K562 (cell line): ENCODE data around the gene LRRC4C. TPM values are rescaled to one million over a fixed set of nuclear protein-coding genes. Genes with fewer than 3 reads are reported as not detected.

ENCODE experiments used
- ATAC-seq: fragments of 200-7000 bp; cut with Tn5 transposase; 3 replicates; pipeline ENCODE4 v1.9.1; 2020; ENCODE audit warnings: moderate library complexity
- BruUV-seq: library from RNA; stranded (reverse); fragments of 400-500 nt; replicated peaks from 2 replicates; lab custom pipeline; 2021; lab: Mats Ljungman, UMichigan
- CTCF ChIA-PET: fragments of 300-600 bp; formaldehyde crosslinking; extraction: SDS; loops from one replicate; lab custom pipeline; 2021; ENCODE audit warnings: low intra/inter-chr PET ratio; lab: Yijun Ruan, JAX
- POLR2A ChIA-PET: fragments of 300-600, 350-650 bp; sonication (Branson Sonifier 250); formaldehyde crosslinking; extraction: SDS; loops from one replicate; lab custom pipeline; 2021; ENCODE audit warnings: antibody characterized with exemption, inconsistent platforms; lab: Yijun Ruan, JAX
- DNase-seq, 4 experiments: peaks; one replicate each; pipeline versions ENCODE4 v3.0.0 to v3.0.0-alpha.2; 2011 to 2018; ENCODE audit warnings: low spot score in 3 of 4, mixed read lengths in 3 of 4; ENCODE audit errors: extremely low read depth in 1 of 4
- FAIRE-seq: peaks from 2 replicates; lab custom pipeline; 2011; peaks lifted over from hg19 to GRCh38; lab: Jason Lieb, UNC
- H2AFZ ChIP-seq: 2 replicates; pipeline ENCODE4 v1.6.0; 2011; ENCODE audit warnings: low read depth, low read length, control low read depth, inconsistent platforms
- H3K27ac ChIP-seq: fragments of 200-600 bp; 3 replicates; pipeline ENCODE4 v1.8.0; 2011; ENCODE audit warnings: low read depth, mild to moderate bottlenecking, control low read depth, inconsistent platforms, low read length, moderate library complexity, mixed read lengths; ENCODE audit errors: extremely low read depth
- H3K27me3 ChIP-seq, 2 experiments: fragments of 300-600 bp in 1 of 2; 2 replicates in 1 of 2; 3 replicates in 1 of 2; pipeline versions ENCODE4 v1.6.0 to v1.8.0; 2011; ENCODE audit warnings: inconsistent platforms in 2 of 2, low read length in 2 of 2, mild to moderate bottlenecking in 1 of 2, mixed read lengths in 1 of 2, moderate library complexity in 1 of 2; ENCODE audit not compliant: control insufficient read depth in 2 of 2, insufficient read depth in 2 of 2
- H3K36me3 ChIP-seq: fragments of 300-600 bp; 3 replicates; pipeline ENCODE4 v1.8.0; 2011; ENCODE audit warnings: mild to moderate bottlenecking, low read length, inconsistent platforms; ENCODE audit not compliant: control insufficient read depth, insufficient read depth
- H3K4me1 ChIP-seq, 2 experiments: fragments of 200-600 bp in 1 of 2; replicated peaks in 1 of 2; 2 replicates in 1 of 2; 3 replicates in 1 of 2; pipeline versions ENCODE4 v1.5.1 to v1.8.0; 2011; ENCODE audit warnings: inconsistent platforms in 2 of 2, low read length in 2 of 2, mild to moderate bottlenecking in 1 of 2, mixed read lengths in 1 of 2, moderate library complexity in 1 of 2; ENCODE audit not compliant: control insufficient read depth in 2 of 2, insufficient read depth in 2 of 2
- H3K4me2 ChIP-seq: 2 replicates; pipeline ENCODE4 v1.6.1; 2011; ENCODE audit warnings: low read length, control low read depth, inconsistent platforms, mixed read lengths; ENCODE audit not compliant: insufficient read depth
- H3K4me3 ChIP-seq: fragments of 200-600 bp; sonication (generic), shearing (Covaris generic); 2 replicates; pipeline ENCODE4 v1.5.1; 2016; ENCODE audit warnings: control low read depth, inconsistent platforms
- H3K79me2 ChIP-seq: fragments of 200-600 bp; 3 replicates; pipeline ENCODE4 v1.8.0; 2011; ENCODE audit warnings: low read length, inconsistent platforms; ENCODE audit not compliant: control insufficient read depth, insufficient read depth
- H3K9ac ChIP-seq, 2 experiments: 2 replicates each; pipeline versions ENCODE4 v1.6.0 to v1.6.1; 2011; ENCODE audit warnings: low read depth in 2 of 2, low read length in 2 of 2, control low read depth in 1 of 2, inconsistent platforms in 1 of 2, mild to moderate bottlenecking in 1 of 2, mixed read lengths in 1 of 2; ENCODE audit not compliant: insufficient read depth in 1 of 2
- H3K9me1 ChIP-seq: one replicate; pipeline ENCODE4 v1.6.0; 2011; ENCODE audit warnings: inconsistent platforms, mild to moderate bottlenecking, low read length, moderate library complexity; ENCODE audit not compliant: control insufficient read depth, insufficient read depth
- H3K9me3 ChIP-seq: replicated peaks from 2 replicates; pipeline ENCODE4 v1.5.1; 2011; ENCODE audit warnings: low read depth, low read length, inconsistent platforms; ENCODE audit not compliant: control insufficient read depth, insufficient read depth
- H4K20me1 ChIP-seq: replicated peaks from 2 replicates; pipeline ENCODE4 v1.6.1; 2011; ENCODE audit warnings: low read length, inconsistent platforms, mixed read lengths; ENCODE audit not compliant: control insufficient read depth, insufficient read depth
- ADNP ChIP-seq: fragments of 200-800 bp; sonication (Bioruptor generic); IDR thresholded peaks from 2 replicates; pipeline ENCODE4 v1.6.1; 2016; ENCODE audit warnings: missing genetic modification characterization, missing compliant biosample characterization
- CTCF ChIP-seq, 3 experiments: IDR thresholded peaks in 2 of 3; conservative IDR thresholded peaks in 1 of 3; 2 replicates each; pipeline ENCODE4 v1.5.1; 2011 to 2012; ENCODE audit warnings: low read length in 3 of 3, mild to moderate bottlenecking in 3 of 3, control low read depth in 2 of 3, improper control_type of control experiment in 1 of 3, inconsistent platforms in 1 of 3, low read depth in 1 of 3, mixed read lengths in 1 of 3, moderate library complexity in 1 of 3; ENCODE audit not compliant: insufficient read depth in 2 of 3
- DDX20 ChIP-seq: fragments of 450-650 bp; IDR thresholded peaks from 2 replicates; pipeline ENCODE4 v1.6.1; 2016; ENCODE audit warnings: missing genetic modification characterization, low read depth, mild to moderate bottlenecking, missing compliant biosample characterization, moderate library complexity
- DMBX1 ChIP-seq: fragments of 250-450 bp; sonication (Bioruptor Pico); IDR thresholded peaks from 2 replicates; pipeline ENCODE4 v1.8.0; 2022; ENCODE audit warnings: inconsistent platforms, mild to moderate bottlenecking, moderate library complexity, borderline replicate concordance
- FOXJ3 ChIP-seq: sonication (generic); formaldehyde crosslinking; IDR thresholded peaks from 2 replicates; pipeline ENCODE4 v1.4.0; 2020; ENCODE audit warnings: mild to moderate bottlenecking, missing genetic modification reagents
- GATA2 ChIP-seq: sonication (generic); formaldehyde crosslinking; IDR thresholded peaks from 2 replicates; pipeline ENCODE4 v1.4.0; 2020; ENCODE audit warnings: mild to moderate bottlenecking, missing genetic modification reagents
- HIVEP1 ChIP-seq: fragments of 250-450 bp; sonication (Bioruptor Pico); IDR thresholded peaks from 2 replicates; pipeline ENCODE4 v1.4.0; 2020; ENCODE audit warnings: mild to moderate bottlenecking
- HMBOX1 ChIP-seq: sonication (generic); IDR thresholded peaks from 2 replicates; pipeline ENCODE4 v1.6.1; 2016
- L3MBTL2 ChIP-seq: fragments of 450-650 bp; IDR thresholded peaks from 2 replicates; pipeline ENCODE4 v1.6.1; 2016; ENCODE audit warnings: mild to moderate bottlenecking, moderate library complexity
- MBD1 ChIP-seq: fragments of 250-450 bp; sonication (Bioruptor Pico); IDR thresholded peaks from 2 replicates; pipeline ENCODE4 v1.8.0; 2022; ENCODE audit warnings: inconsistent platforms
- SMAD1 ChIP-seq: fragments of 150-350 bp; IDR thresholded peaks from 2 replicates; pipeline ENCODE4 v1.6.1; 2014; ENCODE audit warnings: low read length, low read depth; ENCODE audit not compliant: partially characterized antibody
- SMARCB1 ChIP-seq: IDR thresholded peaks from 2 replicates; pipeline ENCODE4 v1.6.1; 2011; ENCODE audit warnings: improper control_type of control experiment, low read depth; ENCODE audit not compliant: insufficient read length
- TFE3 ChIP-seq: fragments of 450-650 bp; formaldehyde crosslinking; IDR thresholded peaks from 2 replicates; pipeline ENCODE4 v1.4.0; 2020; ENCODE audit warnings: mild to moderate bottlenecking, mixed read lengths
- THRAP3 ChIP-seq: fragments of 450-650 bp; IDR thresholded peaks from 2 replicates; pipeline ENCODE4 v1.6.1; 2016; ENCODE audit warnings: mild to moderate bottlenecking, inconsistent platforms, borderline replicate concordance
- ZNF212 ChIP-seq: fragments of 450-650 bp; formaldehyde crosslinking; IDR thresholded peaks from 2 replicates; pipeline ENCODE4 v1.4.0; 2020; ENCODE audit warnings: mild to moderate bottlenecking
- ZNF3 ChIP-seq: fragments of 250-450 bp; sonication (Bioruptor Pico); IDR thresholded peaks from 2 replicates; pipeline ENCODE4 v1.5.0; 2021; ENCODE audit warnings: mild to moderate bottlenecking, moderate library complexity
- ZNF311 ChIP-seq: fragments of 250-450 bp; sonication (Bioruptor Pico); IDR thresholded peaks from 2 replicates; pipeline ENCODE4 v1.4.0; 2020; ENCODE audit warnings: mild to moderate bottlenecking, moderate library complexity
- ZNF668 ChIP-seq: fragments of 250-450 bp; sonication (Bioruptor Pico); IDR thresholded peaks from 2 replicates; pipeline ENCODE4 v1.8.0; 2022; ENCODE audit warnings: mild to moderate bottlenecking, inconsistent platforms
- ZZZ3 ChIP-seq: fragments of 450-650 bp; IDR thresholded peaks from 2 replicates; pipeline ENCODE4 v1.6.1; 2016; ENCODE audit warnings: antibody characterized with exemption, mild to moderate bottlenecking, moderate library complexity
- WGBS: fragments of 100-300 bp; shearing (Covaris generic); methylation state at CpG from one replicate; pipeline ENCODE4 v1.1.6; 2016; ENCODE audit warnings: low coverage, mixed read lengths; ENCODE audit not compliant: insufficient coverage; ENCODE audit errors: missing lambda C conversion rate; 5-methylcytosine and 5-hydroxymethylcytosine counted together
- in situ Hi-C: fragments of 300-500 bp; cut with MboI; formaldehyde crosslinking; loops from 4 replicates; pipeline ENCODE4 v1.15.0; 2018; ENCODE audit warnings: inconsistent platforms, mixed read lengths
- intact Hi-C: fragments of 100-400 bp; cut with micrococcal nuclease; formaldehyde crosslinking; loops from 2 replicates; pipeline ENCODE4 v1.14.2; 2022
- polyA plus RNA-seq, 8 experiments: library from polyadenylated mRNA; depleted of rRNA in 4 of 8; stranded (reverse) in 5 of 8; unstranded in 3 of 8; fragments of >200 nt; fragmentation: Nextera tagmentation in 2 of 8; fragmentation: Illumina TruSeq in 1 of 8; extraction: Ambion mirVana in 2 of 8; extraction: Trizol in 1 of 8; gene quantifications; 2 replicates each; pipeline versions ENCODE4 v1.2.1 to v1.2.3, GENCODE V29; 2011 to 2014; ENCODE audit warnings: inconsistent platforms in 1 of 8, missing spikeins in 1 of 8
- total RNA-seq, 7 experiments: library from RNA; depleted of rRNA in 6 of 7; stranded (reverse); fragments of >200 nt in 6 of 7; fragmentation: Illumina TruSeq in 2 of 7; extraction: Trizol in 2 of 7; gene quantifications; 2 replicates each; pipeline versions ENCODE4 v1.2.1 to v1.2.3, GENCODE V29; 2011 to 2021; ENCODE audit warnings: low replicate concordance in 1 of 7

LRRC4C gene
- total and polyA plus RNA-seq, 9 of the 15 experiments (the other 6 are each of a cell fraction or from before 2014, with no cell fraction given) = not detected

- no TSS peak for BruUV-seq
- intact Hi-C loops = no loop called here
- in situ Hi-C loops = no loop called here
Observed at GRCh38 chr11:40253166-40253565, 1206.3 kb downstream of the LRRC4C start.

More at GRCh38 chr11:40253166-40253565, 1206.3 kb downstream of the LRRC4C start:
- H3K79me2 ChIP-seq = no peaks in the 10 kb centered on the region
- ATAC-seq (no peak), DNase-seq (no peak), FAIRE-seq (no peak)
- no peaks in the 10 kb centered on the region for H3K9me3 ChIP-seq
- H3K9me1 ChIP-seq = no peaks in the 10 kb centered on the region
- H4K20me1 ChIP-seq = no peaks in the 10 kb centered on the region
- ChIA-PET CTCF (no interaction called here), POLR2A (no interaction called here)
- WGBS = 0% methylated on average over 1 of the region's 1 CpG
- H3K4me2 ChIP-seq = no peak overlapping the region
- H3K27ac ChIP-seq = no peak overlapping the region
- H3K4me3 ChIP-seq = no peak overlapping the region
- no peaks in the 10 kb centered on the region for H3K4me1 ChIP-seq
- no peaks in the 10 kb centered on the region for H3K27me3 ChIP-seq
- H3K36me3 ChIP-seq = no peaks in the 10 kb centered on the region
- TF ChIP-seq THRAP3 (no peak), DMBX1 (no peak), ZNF212 (no peak), ZNF3 (CRISPR knock-in tag) (no peak), SMAD1 (no peak), MBD1 (CRISPR knock-in tag) (no peak), HMBOX1 (no peak), ZZZ3 (no peak), FOXJ3 (CRISPR knock-in tag) (no peak), CTCF (IDR thresholded peaks at IDR 0.05 in 2 of 3, conservative IDR thresholded peaks at IDR 0.05 in 1 of 3; ENCODE audit: insufficient read depth in 2 of 3, low read depth in 1 of 3, low read length in 3 of 3) (no peak), GATA2 (CRISPR knock-in tag) (no peak), DDX20 (tag) (no peak), ZNF668 (CRISPR knock-in tag) (no peak), L3MBTL2 (no peak), SMARCB1 (no peak), TFE3 (CRISPR knock-in tag) (no peak), ADNP (no peak), HIVEP1 (no peak), ZNF311 (CRISPR knock-in tag) (no peak)
- no peak overlapping the region for H3K9ac ChIP-seq
- H2AFZ ChIP-seq = no peak overlapping the region
